HCT116 (cell line): Measurements from ENCODE around the gene AKAP13. TPM values are rescaled to one million over a fixed set of nuclear protein-coding genes. Genes with fewer than 3 reads are reported as not detected.

Source experiments
- ATAC-seq: fragments of 200-7000 bp; cut with Tn5 transposase; 2 replicates; pipeline ENCODE4 v1.9.1; 2020; ENCODE audit warnings: mild to moderate bottlenecking, moderate library complexity
- BruUV-seq: library from RNA; stranded (reverse); fragments of 400-500 nt; replicated peaks from 2 replicates; lab custom pipeline; 2021; lab: Mats Ljungman, UMichigan
- CTCF ChIA-PET: fragments of 300-600 bp; sonication (Branson Sonifier 250); formaldehyde crosslinking; loops from one replicate; lab custom pipeline; 2021; ENCODE audit warnings: antibody characterized with exemption; lab: Charles Lee
- POLR2A ChIA-PET: fragments of 300-600, 350-600 bp; sonication (Branson Sonifier 250); formaldehyde crosslinking; loops from one replicate; lab custom pipeline; 2021; ENCODE audit warnings: antibody characterized with exemption; lab: Charles Lee
- RAD21 ChIA-PET, 2 experiments: fragments of 300-600 bp; sonication (Branson Sonifier 250); formaldehyde crosslinking; loops; one replicate each; lab custom pipeline; 2023; ENCODE audit warnings: low total read pairs in 2 of 2; ENCODE audit not compliant: uncharacterized antibody in 2 of 2, unreplicated experiment in 2 of 2, low non-redundant PET in 1 of 2; lab: Charles Lee
- DNase-seq: peaks from one replicate; pipeline ENCODE4 v3.0.0-alpha.2; 2010; ENCODE audit warnings: low read depth, low spot score
- H2AFZ ChIP-seq: fragments of 200-600 bp; shearing (Covaris generic), sonication (generic); 2 replicates; pipeline ENCODE4 v1.6.1; 2017; ENCODE audit warnings: low read depth, mixed run types, mixed read lengths, antibody characterized with exemption, low read length; ENCODE audit not compliant: poor library complexity, severe bottlenecking
- H3K27ac ChIP-seq: 2 replicates; pipeline ENCODE4 v1.5.1; 2012; ENCODE audit warnings: low read depth, low read length
- H3K27me3 ChIP-seq: fragments of 200-600 bp; sonication (generic); 2 replicates; pipeline ENCODE4 v1.6.1; 2016; ENCODE audit warnings: mixed run types, low read length, mixed read lengths; ENCODE audit not compliant: insufficient read depth
- H3K36me3 ChIP-seq, 2 experiments: fragments of 200-500 bp in 1 of 2; fragments of 200-600 bp in 1 of 2; sonication (Bioruptor generic) in 1 of 2; sonication (generic) in 1 of 2; 2 replicates each; pipeline versions ENCODE4 v1.5.1 to v1.6.1; 2014 to 2016; ENCODE audit warnings: low read length in 2 of 2, inconsistent platforms in 1 of 2, mixed read lengths in 1 of 2, mixed run types in 1 of 2; ENCODE audit not compliant: insufficient read depth in 2 of 2, control insufficient read depth in 1 of 2
- H3K4me1 ChIP-seq, 2 experiments: fragments of 200-600 bp in 1 of 2; sonication (generic) in 1 of 2; 2 replicates each; pipeline versions ENCODE4 v1.5.1 to v1.6.1; 2012 to 2017; ENCODE audit warnings: low read length in 2 of 2, inconsistent platforms in 1 of 2, mild to moderate bottlenecking in 1 of 2, mixed read lengths in 1 of 2, mixed run types in 1 of 2, moderate library complexity in 1 of 2; ENCODE audit not compliant: insufficient read depth in 2 of 2, control insufficient read depth in 1 of 2
- H3K4me2 ChIP-seq: fragments of 200-600 bp; sonication (generic); 2 replicates; pipeline ENCODE4 v1.6.1; 2017; ENCODE audit warnings: mixed run types, low read length, mixed read lengths
- H3K4me3 ChIP-seq, 2 experiments: fragments of 200-600 bp in 1 of 2; sonication (generic) in 1 of 2; replicated peaks in 1 of 2; 2 replicates each; pipeline ENCODE4 v1.5.1; 2011 to 2016; ENCODE audit warnings: low read length in 2 of 2, control low read depth in 1 of 2, low read depth in 1 of 2, mild to moderate bottlenecking in 1 of 2, mixed read lengths in 1 of 2, mixed run types in 1 of 2
- H3K79me2 ChIP-seq: fragments of 200-600 bp; sonication (generic); 2 replicates; pipeline ENCODE4 v1.6.1; 2017; ENCODE audit warnings: mild to moderate bottlenecking, mixed run types, low read length, moderate library complexity, mixed read lengths; ENCODE audit not compliant: insufficient read depth
- H3K9ac ChIP-seq: fragments of 200-600 bp; sonication (generic); 2 replicates; pipeline ENCODE4 v1.6.1; 2016; ENCODE audit warnings: low read length, mixed read lengths
- H3K9me2 ChIP-seq: fragments of 200-600 bp; sonication (generic), shearing (Covaris generic); 2 replicates; pipeline ENCODE4 v1.6.1; 2017; ENCODE audit warnings: mixed run types, mild to moderate bottlenecking, moderate library complexity; ENCODE audit not compliant: insufficient read depth
- H3K9me3 ChIP-seq, 2 experiments: fragments of 200-500 bp in 1 of 2; fragments of 200-600 bp in 1 of 2; sonication (Bioruptor generic) in 1 of 2; sonication (generic) in 1 of 2; 2 replicates each; pipeline ENCODE4 v1.6.1; 2014 to 2017; ENCODE audit warnings: low read length in 2 of 2, mixed read lengths in 2 of 2, inconsistent platforms in 1 of 2, low read depth in 1 of 2, mild to moderate bottlenecking in 1 of 2, mixed run types in 1 of 2, moderate library complexity in 1 of 2; ENCODE audit not compliant: control insufficient read depth in 1 of 2, insufficient read depth in 1 of 2
- H4K20me1 ChIP-seq: fragments of 200-600 bp; sonication (generic), shearing (Covaris generic); 2 replicates; pipeline ENCODE4 v1.6.1; 2017; ENCODE audit warnings: mixed run types, mild to moderate bottlenecking, moderate library complexity; ENCODE audit not compliant: insufficient read depth
- ATF3 ChIP-seq: IDR thresholded peaks from 2 replicates; pipeline ENCODE4 v1.6.1; 2012
- CBX3 ChIP-seq: IDR thresholded peaks from 2 replicates; pipeline ENCODE4 v1.6.1; 2012; ENCODE audit warnings: low read depth
- EGR1 ChIP-seq: IDR thresholded peaks from 2 replicates; pipeline ENCODE4 v1.6.1; 2012; ENCODE audit warnings: low read depth
- ELF1 ChIP-seq: IDR thresholded peaks from 2 replicates; pipeline ENCODE4 v1.6.1; 2012; ENCODE audit warnings: low read depth, borderline replicate concordance
- EZH2 ChIP-seq: fragments of 200-600 bp; sonication (generic); IDR thresholded peaks from 2 replicates; pipeline ENCODE4 v1.6.1; 2017; ENCODE audit warnings: antibody characterized with exemption, mixed run types
- EZH2phosphoT487 ChIP-seq: fragments of 200-600 bp; IDR thresholded peaks from 2 replicates; pipeline ENCODE4 v1.6.1; 2018; ENCODE audit warnings: antibody characterized with exemption, borderline replicate concordance
- FOSL1 ChIP-seq: IDR thresholded peaks from 2 replicates; pipeline ENCODE4 v1.6.1; 2012; ENCODE audit warnings: low read depth
- JUND ChIP-seq: IDR thresholded peaks from 2 replicates; pipeline ENCODE4 v1.6.1; 2012
- POLR2A ChIP-seq: IDR thresholded peaks from 2 replicates; pipeline ENCODE4 v1.7.0; 2011; ENCODE audit warnings: borderline replicate concordance; ENCODE audit not compliant: insufficient read depth, insufficient read length; ENCODE audit errors: extremely low read depth
- POLR2AphosphoS5 ChIP-seq: IDR thresholded peaks from 2 replicates; pipeline ENCODE4 v1.6.1; 2011; ENCODE audit warnings: mild to moderate bottlenecking, low read depth, low read length, moderate library complexity
- SIN3A ChIP-seq: IDR thresholded peaks from 2 replicates; pipeline ENCODE4 v1.6.1; 2012; ENCODE audit warnings: low read depth
- SP1 ChIP-seq: IDR thresholded peaks from 2 replicates; pipeline ENCODE4 v1.6.1; 2012; ENCODE audit warnings: low read depth
- SRF ChIP-seq: IDR thresholded peaks from 2 replicates; pipeline ENCODE4 v1.6.1; 2012; ENCODE audit warnings: low read depth
- TCF7L2 ChIP-seq: IDR thresholded peaks from 2 replicates; pipeline ENCODE4 v1.7.0; 2011; ENCODE audit warnings: borderline replicate concordance, inconsistent platforms; ENCODE audit not compliant: insufficient read depth, insufficient read length; ENCODE audit errors: extremely low read depth
- YY1 ChIP-seq: IDR thresholded peaks from 2 replicates; pipeline ENCODE4 v1.6.1; 2011; ENCODE audit warnings: low read length, low read depth, moderate library complexity, mild to moderate bottlenecking; ENCODE audit not compliant: insufficient replicate concordance; ENCODE audit errors: extremely low read depth
- ZNF274 ChIP-seq: fragments of 200-500 bp; sonication (Bioruptor generic); IDR thresholded peaks from 2 replicates; pipeline ENCODE4 v1.6.1; 2014; ENCODE audit warnings: mild to moderate bottlenecking, low read depth, low read length, inconsistent platforms
- intact Hi-C: fragments of 100-400 bp; cut with micrococcal nuclease; formaldehyde crosslinking; loops from 2 replicates; pipeline ENCODE4 v1.10.0; 2022
- total RNA-seq: library from RNA; stranded (reverse); gene quantifications from one replicate; pipeline ENCODE4 v1.2.1, GENCODE V29; 2021; ENCODE audit not compliant: unreplicated experiment
- TF ChIP-seq, protein P1 (sequence below), 3 experiments: fragments of 200-600 bp in 1 of 3; sonication (generic) in 1 of 3; IDR thresholded peaks in 2 of 3; conservative IDR thresholded peaks in 1 of 3; 2 replicates each; pipeline ENCODE4 v1.5.1; 2012 to 2017; ENCODE audit warnings: low read depth in 2 of 3, low read length in 2 of 3, antibody characterized with exemption in 1 of 3, borderline replicate concordance in 1 of 3, control low read depth in 1 of 3, mild to moderate bottlenecking in 1 of 3, mixed read lengths in 1 of 3, mixed run types in 1 of 3, moderate library complexity in 1 of 3; ENCODE audit not compliant: insufficient read depth in 1 of 3

AKAP13 gene
- total RNA-seq, 1 experiment from 2014 or later: 43.1 TPM

- BruUV-seq: no TSS peak
- ATAC-seq (0 out of 2 replicates have a peak, but pooled peaks have one; percentile 17), DNase-seq (no peak)
- Histone ChIP-seq H4K20me1 (no peaks in the 10 kb centered on the region), H3K27me3 (no peaks in the 10 kb centered on the region), H3K79me2 (no peaks in the 10 kb centered on the region; the same call in 1 of the 2 replicates), H3K36me3 (no peaks in the 10 kb centered on the region), H3K4me3 (no peak overlapping the region), H3K4me2 (no peak overlapping the region)
- RAD21 ChIA-PET: no interaction called here
- TF ChIP-seq, protein P1, sequence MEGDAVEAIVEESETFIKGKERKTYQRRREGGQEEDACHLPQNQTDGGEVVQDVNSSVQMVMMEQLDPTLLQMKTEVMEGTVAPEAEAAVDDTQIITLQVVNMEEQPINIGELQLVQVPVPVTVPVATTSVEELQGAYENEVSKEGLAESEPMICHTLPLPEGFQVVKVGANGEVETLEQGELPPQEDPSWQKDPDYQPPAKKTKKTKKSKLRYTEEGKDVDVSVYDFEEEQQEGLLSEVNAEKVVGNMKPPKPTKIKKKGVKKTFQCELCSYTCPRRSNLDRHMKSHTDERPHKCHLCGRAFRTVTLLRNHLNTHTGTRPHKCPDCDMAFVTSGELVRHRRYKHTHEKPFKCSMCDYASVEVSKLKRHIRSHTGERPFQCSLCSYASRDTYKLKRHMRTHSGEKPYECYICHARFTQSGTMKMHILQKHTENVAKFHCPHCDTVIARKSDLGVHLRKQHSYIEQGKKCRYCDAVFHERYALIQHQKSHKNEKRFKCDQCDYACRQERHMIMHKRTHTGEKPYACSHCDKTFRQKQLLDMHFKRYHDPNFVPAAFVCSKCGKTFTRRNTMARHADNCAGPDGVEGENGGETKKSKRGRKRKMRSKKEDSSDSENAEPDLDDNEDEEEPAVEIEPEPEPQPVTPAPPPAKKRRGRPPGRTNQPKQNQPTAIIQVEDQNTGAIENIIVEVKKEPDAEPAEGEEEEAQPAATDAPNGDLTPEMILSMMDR (IDR thresholded peaks at IDR 0.05 in 2 of 3, conservative IDR thresholded peaks at IDR 0.05 in 1 of 3; ENCODE audit: borderline replicate concordance in 1 of 3, insufficient read depth in 1 of 3, low read depth in 2 of 3, low read length in 2 of 3): no peak
- TF ChIP-seq TCF7L2: no peak
- no peak for TF ChIP-seq FOSL1
- TF ChIP-seq ELF1: no peak
- TF ChIP-seq, all 23 proteins: peak for 0
- no peak overlapping the region for H3K9ac ChIP-seq
- H3K27ac ChIP-seq: no peak overlapping the region
- CTCF ChIA-PET: no interaction called here
- intact Hi-C loops: no loop called here
- H2AFZ ChIP-seq: no peak overlapping the region
- no peaks in the 10 kb centered on the region for H3K9me2 ChIP-seq
- peaks cover 0 to 6% of the 10 kb centered on the region in 2 experiments; a peak in 1 of 4 replicates for H3K4me1 ChIP-seq
- POLR2A ChIA-PET: no interaction called here
- no peaks in the 10 kb centered on the region for H3K9me3 ChIP-seq
These were observed 390.0 kb downstream of the AKAP13 start for GRCh38 chr15:85770096-85771041.

- CTCF ChIA-PET: no interaction called here
- no peaks in the 10 kb centered on the region for H3K36me3 ChIP-seq
- peaks cover 0 to 6% of the 10 kb centered on the region in 2 experiments; a peak in 1 of 4 replicates for H3K4me1 ChIP-seq
- H3K27ac ChIP-seq: no peak overlapping the region
- no peak overlapping the region for H3K4me3 ChIP-seq
- RAD21 ChIA-PET: no interaction called here
- POLR2A ChIA-PET: no interaction called here
- no peaks in the 10 kb centered on the region for H3K9me2 ChIP-seq
- no peaks in the 10 kb centered on the region; the same call in 1 of the 2 replicates for H3K79me2 ChIP-seq
- no peaks in the 10 kb centered on the region for H4K20me1 ChIP-seq
- BruUV-seq: no TSS peak
- DNase-seq (no peak), ATAC-seq (no peak)
- no peak overlapping the region for H3K9ac ChIP-seq
- no peak overlapping the region for H2AFZ ChIP-seq
- no peaks in the 10 kb centered on the region for H3K9me3 ChIP-seq
- intact Hi-C loops: no loop called here
- no peak overlapping the region for H3K4me2 ChIP-seq
- H3K27me3 ChIP-seq: no peaks in the 10 kb centered on the region
- TF ChIP-seq TCF7L2: no peak
- no peak for TF ChIP-seq POLR2AphosphoS5
- no peak for TF ChIP-seq YY1
- TF ChIP-seq SIN3A: no peak
- no peak for TF ChIP-seq ATF3
- no peak for TF ChIP-seq JUND
- TF ChIP-seq EZH2phosphoT487: no peak
- TF ChIP-seq SP1: no peak
- no peak for TF ChIP-seq EGR1
- no peak for TF ChIP-seq ZNF274
- TF ChIP-seq EZH2: no peak
- no peak for TF ChIP-seq POLR2A
- TF ChIP-seq ELF1: no peak
- TF ChIP-seq SRF: no peak
- TF ChIP-seq CBX3: no peak
- no peak for TF ChIP-seq FOSL1
These were observed 390.9 kb downstream of the AKAP13 start for GRCh38 chr15:85771271-85771670.
